H9 (cell line): ENCODE measurements around the gene SOX11. TPM values are rescaled to one million over a fixed set of nuclear protein-coding genes. Genes with fewer than 3 reads are reported as not detected.

Source experiments
- DNase-seq: peaks from one replicate; pipeline ENCODE4 v3.0.0-alpha.2; 2017
- H2AFZ ChIP-seq: one replicate; pipeline ENCODE4 v1.6.1; 2013; ENCODE audit warnings: mild to moderate bottlenecking, low read length, control low read depth, moderate library complexity
- H2AK5ac ChIP-seq: 2 replicates; pipeline ENCODE4 v1.6.1; 2013; ENCODE audit warnings: low read length, control low read depth, mixed read lengths; ENCODE audit not compliant: insufficient read length
- H2BK120ac ChIP-seq: one replicate; pipeline ENCODE4 v1.6.1; 2013; ENCODE audit warnings: low read depth, mild to moderate bottlenecking, low read length, control low read depth, inconsistent platforms; ENCODE audit not compliant: poor library complexity, severe bottlenecking
- H2BK12ac ChIP-seq: 2 replicates; pipeline ENCODE4 v1.6.1; 2013; ENCODE audit warnings: low read length, control low read depth, mixed read lengths, low read depth; ENCODE audit not compliant: insufficient read length
- H2BK15ac ChIP-seq: 2 replicates; pipeline ENCODE4 v1.6.1; 2013; ENCODE audit warnings: low read depth, low read length, control low read depth
- H2BK20ac ChIP-seq: one replicate; pipeline ENCODE4 v1.6.1; 2013; ENCODE audit warnings: low read depth, mild to moderate bottlenecking, low read length, control low read depth, inconsistent platforms; ENCODE audit not compliant: poor library complexity, severe bottlenecking
- H2BK5ac ChIP-seq: 2 replicates; pipeline ENCODE4 v1.6.1; 2013; ENCODE audit warnings: low read length, control low read depth, mixed read lengths; ENCODE audit not compliant: insufficient read length
- H3K14ac ChIP-seq: 2 replicates; pipeline ENCODE4 v1.6.1; 2013; ENCODE audit warnings: low read length, control low read depth; ENCODE audit not compliant: insufficient read depth
- H3K18ac ChIP-seq: 2 replicates; pipeline ENCODE4 v1.6.1; 2013; ENCODE audit warnings: low read depth, mild to moderate bottlenecking, mixed read lengths, low read length, control low read depth; ENCODE audit not compliant: insufficient read length
- H3K23ac ChIP-seq: 2 replicates; pipeline ENCODE4 v1.6.1; 2013; ENCODE audit warnings: low read length, control low read depth, mixed read lengths, low read depth; ENCODE audit not compliant: insufficient read length
- H3K23me2 ChIP-seq: 2 replicates; pipeline ENCODE4 v1.6.1; 2013; ENCODE audit warnings: low read depth, mild to moderate bottlenecking, mixed read lengths, low read length, control low read depth; ENCODE audit not compliant: insufficient read length, poor library complexity, severe bottlenecking
- H3K27ac ChIP-seq: 2 replicates; pipeline ENCODE4 v1.5.1; 2013; ENCODE audit warnings: low read length, control low read depth, mixed read lengths, low read depth; ENCODE audit not compliant: insufficient read length
- H3K27me3 ChIP-seq: 2 replicates; pipeline ENCODE4 v1.6.1; 2013; ENCODE audit warnings: low read length, control low read depth, inconsistent platforms; ENCODE audit not compliant: insufficient read depth
- H3K4ac ChIP-seq: 2 replicates; pipeline ENCODE4 v1.6.1; 2013; ENCODE audit warnings: low read depth, mild to moderate bottlenecking, control low read depth, inconsistent platforms, low read length, moderate library complexity
- H3K4me1 ChIP-seq: 2 replicates; pipeline ENCODE4 v1.6.1; 2013; ENCODE audit warnings: low read length, control low read depth, inconsistent platforms; ENCODE audit not compliant: insufficient read depth
- H3K4me2 ChIP-seq: 2 replicates; pipeline ENCODE4 v1.6.1; 2013; ENCODE audit warnings: low read length, control low read depth, mixed read lengths; ENCODE audit not compliant: insufficient read length, insufficient read depth
- H3K56ac ChIP-seq: 2 replicates; pipeline ENCODE4 v1.6.1; 2013; ENCODE audit warnings: low read depth, mild to moderate bottlenecking, mixed read lengths, low read length, control low read depth; ENCODE audit not compliant: insufficient read length
- H3K79me1 ChIP-seq: 2 replicates; pipeline ENCODE4 v1.6.1; 2013; ENCODE audit warnings: low read depth, mild to moderate bottlenecking, moderate library complexity, low read length, control low read depth, inconsistent platforms; ENCODE audit not compliant: insufficient read depth, poor library complexity, severe bottlenecking
- H3K79me2 ChIP-seq: 2 replicates; pipeline ENCODE4 v1.6.1; 2013; ENCODE audit warnings: low read length, control low read depth, inconsistent platforms; ENCODE audit not compliant: insufficient read depth
- H3K9ac ChIP-seq: 2 replicates; pipeline ENCODE4 v1.6.1; 2013; ENCODE audit warnings: low read length, control low read depth, mixed read lengths; ENCODE audit not compliant: insufficient read length; ENCODE audit errors: extremely low read depth
- H3K9me3 ChIP-seq: one replicate; pipeline ENCODE4 v1.6.1; 2013; ENCODE audit warnings: low read depth, low read length, inconsistent platforms; ENCODE audit not compliant: control insufficient read depth
- H3T11ph ChIP-seq: one replicate; pipeline ENCODE4 v1.6.1; 2013; ENCODE audit warnings: mild to moderate bottlenecking, low read length, control low read depth, inconsistent platforms
- H4K20me1 ChIP-seq: one replicate; pipeline ENCODE4 v1.6.1; 2013; ENCODE audit not compliant: control insufficient read depth, insufficient read length, insufficient read depth
- H4K5ac ChIP-seq: 2 replicates; pipeline ENCODE4 v1.6.1; 2013; ENCODE audit warnings: low read depth, mild to moderate bottlenecking, mixed read lengths, low read length, control low read depth; ENCODE audit not compliant: insufficient read length
- H4K8ac ChIP-seq: replicated peaks from 2 replicates; pipeline ENCODE4 v1.6.1; 2013; ENCODE audit warnings: low read length, control low read depth, mixed read lengths, low read depth; ENCODE audit not compliant: insufficient read length
- H4K91ac ChIP-seq: 2 replicates; pipeline ENCODE4 v1.6.1; 2013; ENCODE audit warnings: low read depth, mild to moderate bottlenecking, moderate library complexity, mixed read lengths, low read length, control low read depth; ENCODE audit not compliant: insufficient read length
- H3K27ac Mint-ChIP-seq, 3 experiments: 2 replicates in 2 of 3; 3 replicates in 1 of 3; pipeline ENCODE4 v1.8.0; 2020 to 2021; ENCODE audit warnings: mixed read lengths in 3 of 3, mild to moderate bottlenecking in 1 of 3, moderate library complexity in 1 of 3
- H3K27me3 Mint-ChIP-seq: 2 replicates; pipeline ENCODE4 v1.8.0; 2021; ENCODE audit warnings: low read depth, mild to moderate bottlenecking, moderate library complexity, mixed read lengths
- H3K36me3 Mint-ChIP-seq, 3 experiments: 2 replicates in 2 of 3; 3 replicates in 1 of 3; pipeline ENCODE4 v1.8.0; 2020 to 2021; ENCODE audit warnings: low read depth in 3 of 3, mixed read lengths in 3 of 3; ENCODE audit not compliant: insufficient read depth in 1 of 3
- H3K4me1 Mint-ChIP-seq, 2 experiments: 2 replicates each; pipeline ENCODE4 v1.8.0; 2020; ENCODE audit warnings: mixed read lengths in 2 of 2
- H3K4me3 Mint-ChIP-seq, 2 experiments: 2 replicates in 1 of 2; 3 replicates in 1 of 2; pipeline ENCODE4 v1.8.0; 2020 to 2021; ENCODE audit warnings: mild to moderate bottlenecking in 2 of 2, mixed read lengths in 2 of 2, moderate library complexity in 1 of 2
- H3K9me3 Mint-ChIP-seq, 2 experiments: 2 replicates in 1 of 2; 3 replicates in 1 of 2; pipeline ENCODE4 v1.8.0; 2020; ENCODE audit warnings: mild to moderate bottlenecking in 2 of 2, mixed read lengths in 2 of 2, moderate library complexity in 1 of 2
- WGBS: extraction: QIAGEN DNeasy Blood & Tissue Kit; methylation state at CpG from one replicate; pipeline ENCODE4 v1.1.7; 2013; ENCODE audit warnings: missing lambda C conversion rate, low lambda C conversion rate, mixed read lengths; ENCODE audit not compliant: insufficient read length; ENCODE audit errors: extremely low coverage; 5-methylcytosine and 5-hydroxymethylcytosine counted together
- total RNA-seq: library from RNA; stranded (reverse); gene quantifications from 2 replicates; pipeline ENCODE4 v1.2.1, GENCODE V29; 2021
- TF ChIP-seq, protein P1 (sequence below): fragments of 200-600 bp; sonication (generic); conservative IDR thresholded peaks from 3 replicates; pipeline ENCODE4 v1.8.0; 2021; ENCODE audit warnings: antibody characterized with exemption, mild to moderate bottlenecking

Gene SOX11
- total RNA-seq, 1 experiment from 2014 or later, result 43.8 TPM

DNA sequence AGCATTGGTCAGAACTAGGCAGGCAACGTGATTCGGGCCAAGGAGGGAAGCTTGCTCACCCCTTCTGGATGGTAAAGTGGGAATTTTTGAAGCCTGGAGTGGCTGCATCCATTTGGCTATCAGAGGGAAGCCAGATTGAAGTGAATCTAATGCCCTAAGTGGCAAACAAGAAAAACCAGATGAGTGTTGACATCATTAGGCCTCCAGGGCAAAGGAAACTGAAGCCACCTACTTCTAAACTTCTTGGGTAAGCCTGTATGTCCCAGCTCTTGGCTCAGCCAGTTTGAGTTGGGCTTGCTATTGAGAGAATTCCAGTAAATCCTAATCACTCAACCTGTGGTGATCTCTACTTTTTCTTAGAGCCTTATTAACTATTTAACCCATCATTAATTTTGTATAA is 20.9 kb downstream of the SOX11 start:
- no peaks in the 10 kb centered on the region for H3K79me1 ChIP-seq
- no peak overlapping the region for H3T11ph ChIP-seq
- no peaks in the 10 kb centered on the region for H3K79me2 ChIP-seq
- no peaks in the 10 kb centered on the region for H3K36me3 Mint-ChIP-seq
- H3K9me3 ChIP-seq, result no peaks in the 10 kb centered on the region
- no peak overlapping the region for H3K4me3 Mint-ChIP-seq
- no peaks in the 10 kb centered on the region for H4K20me1 ChIP-seq
- no peak overlapping the region for H3K4ac ChIP-seq
- H2BK120ac ChIP-seq, result no peak overlapping the region
- H3K23ac ChIP-seq, result no peak overlapping the region
- H2BK5ac ChIP-seq, result no peak overlapping the region
- no peak overlapping the region for H3K14ac ChIP-seq
- TF ChIP-seq, protein P1, sequence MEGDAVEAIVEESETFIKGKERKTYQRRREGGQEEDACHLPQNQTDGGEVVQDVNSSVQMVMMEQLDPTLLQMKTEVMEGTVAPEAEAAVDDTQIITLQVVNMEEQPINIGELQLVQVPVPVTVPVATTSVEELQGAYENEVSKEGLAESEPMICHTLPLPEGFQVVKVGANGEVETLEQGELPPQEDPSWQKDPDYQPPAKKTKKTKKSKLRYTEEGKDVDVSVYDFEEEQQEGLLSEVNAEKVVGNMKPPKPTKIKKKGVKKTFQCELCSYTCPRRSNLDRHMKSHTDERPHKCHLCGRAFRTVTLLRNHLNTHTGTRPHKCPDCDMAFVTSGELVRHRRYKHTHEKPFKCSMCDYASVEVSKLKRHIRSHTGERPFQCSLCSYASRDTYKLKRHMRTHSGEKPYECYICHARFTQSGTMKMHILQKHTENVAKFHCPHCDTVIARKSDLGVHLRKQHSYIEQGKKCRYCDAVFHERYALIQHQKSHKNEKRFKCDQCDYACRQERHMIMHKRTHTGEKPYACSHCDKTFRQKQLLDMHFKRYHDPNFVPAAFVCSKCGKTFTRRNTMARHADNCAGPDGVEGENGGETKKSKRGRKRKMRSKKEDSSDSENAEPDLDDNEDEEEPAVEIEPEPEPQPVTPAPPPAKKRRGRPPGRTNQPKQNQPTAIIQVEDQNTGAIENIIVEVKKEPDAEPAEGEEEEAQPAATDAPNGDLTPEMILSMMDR, result no peak
- no peak overlapping the region for H4K91ac ChIP-seq
- no peak overlapping the region for H3K4me2 ChIP-seq
- H3K56ac ChIP-seq, result no peak overlapping the region
- no peak overlapping the region for H2BK15ac ChIP-seq
- no peak overlapping the region for H2BK12ac ChIP-seq
- H3K9me3 Mint-ChIP-seq, result no peaks in the 10 kb centered on the region
- H3K18ac ChIP-seq, result no peak overlapping the region
- H2BK20ac ChIP-seq, result no peak overlapping the region
- no peak overlapping the region for H3K9ac ChIP-seq
- H4K5ac ChIP-seq, result no peak overlapping the region
- no CpG with 5 or more reads among the region's 2 CpGs for WGBS
- H3K27me3 Mint-ChIP-seq, result no peaks in the 10 kb centered on the region; the same call in 1 of the 2 replicates
- DNase-seq, result no peak
- H3K27ac Mint-ChIP-seq, result no peak overlapping the region
- no peak overlapping the region for H2AFZ ChIP-seq
- no peak overlapping the region for H4K8ac ChIP-seq
- peaks cover 10% of the 10 kb centered on the region in 2 experiments for H3K4me1 Mint-ChIP-seq
- H3K27me3 ChIP-seq, result no peaks in the 10 kb centered on the region
- no peaks in the 10 kb centered on the region for H3K4me1 ChIP-seq
- no peak overlapping the region for H3K27ac ChIP-seq
- H3K23me2 ChIP-seq, result no peaks in the 10 kb centered on the region
- no peak overlapping the region for H2AK5ac ChIP-seq
